ENCODE data around the gene CSF1R.

CSF1R gene

DNA sequence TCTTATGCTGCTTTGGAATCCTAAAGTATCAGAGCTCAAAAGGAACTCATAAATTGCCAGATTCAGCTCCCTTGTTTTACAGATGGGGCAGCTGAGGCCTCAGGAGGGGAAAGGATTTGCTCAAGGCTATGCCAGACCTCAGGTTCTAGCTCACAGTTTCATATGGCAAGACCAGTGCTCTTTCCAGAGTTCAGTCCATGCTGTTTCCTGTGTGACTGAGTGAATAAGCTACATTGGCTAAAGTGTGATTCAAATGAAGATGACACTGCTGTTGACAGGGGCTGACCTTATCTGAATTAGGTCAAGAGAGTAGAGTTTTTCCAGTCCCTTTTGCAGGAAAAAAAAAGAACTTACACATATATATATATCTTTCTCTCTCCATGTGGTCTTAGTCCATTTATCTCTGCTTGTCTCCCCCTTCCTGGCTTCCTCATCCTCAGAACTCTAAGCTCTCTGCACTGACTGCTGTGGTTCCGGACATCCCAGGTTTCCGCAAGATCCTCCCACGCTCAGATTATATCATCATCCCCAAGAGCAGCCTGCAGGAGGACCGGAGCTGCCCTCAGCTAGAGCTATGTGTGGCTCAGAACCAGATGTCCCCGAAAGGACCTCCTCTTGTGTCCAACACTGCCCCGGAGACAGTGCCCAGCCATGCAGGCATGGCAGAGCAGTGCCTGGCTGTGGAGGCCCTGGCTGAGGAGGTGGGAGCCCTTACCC lies 76.5 kb downstream of the CSF1R start:
- TF ChIP-seq, protein P1, sequence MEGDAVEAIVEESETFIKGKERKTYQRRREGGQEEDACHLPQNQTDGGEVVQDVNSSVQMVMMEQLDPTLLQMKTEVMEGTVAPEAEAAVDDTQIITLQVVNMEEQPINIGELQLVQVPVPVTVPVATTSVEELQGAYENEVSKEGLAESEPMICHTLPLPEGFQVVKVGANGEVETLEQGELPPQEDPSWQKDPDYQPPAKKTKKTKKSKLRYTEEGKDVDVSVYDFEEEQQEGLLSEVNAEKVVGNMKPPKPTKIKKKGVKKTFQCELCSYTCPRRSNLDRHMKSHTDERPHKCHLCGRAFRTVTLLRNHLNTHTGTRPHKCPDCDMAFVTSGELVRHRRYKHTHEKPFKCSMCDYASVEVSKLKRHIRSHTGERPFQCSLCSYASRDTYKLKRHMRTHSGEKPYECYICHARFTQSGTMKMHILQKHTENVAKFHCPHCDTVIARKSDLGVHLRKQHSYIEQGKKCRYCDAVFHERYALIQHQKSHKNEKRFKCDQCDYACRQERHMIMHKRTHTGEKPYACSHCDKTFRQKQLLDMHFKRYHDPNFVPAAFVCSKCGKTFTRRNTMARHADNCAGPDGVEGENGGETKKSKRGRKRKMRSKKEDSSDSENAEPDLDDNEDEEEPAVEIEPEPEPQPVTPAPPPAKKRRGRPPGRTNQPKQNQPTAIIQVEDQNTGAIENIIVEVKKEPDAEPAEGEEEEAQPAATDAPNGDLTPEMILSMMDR (IDR thresholded peaks at IDR 0.05; ENCODE audit: low read depth, low read length), result no peak
- DNase-seq (ENCODE audit: extremely low read depth, low read depth), result no peak

- TF ChIP-seq, protein P1 (IDR thresholded peaks at IDR 0.05; ENCODE audit: low read depth, low read length), result no peak
- no peak for DNase-seq (ENCODE audit: extremely low read depth, low read depth)
Measured at GRCh38 chr5:150007050-150007449, 79.3 kb downstream of the CSF1R start.

DNA sequence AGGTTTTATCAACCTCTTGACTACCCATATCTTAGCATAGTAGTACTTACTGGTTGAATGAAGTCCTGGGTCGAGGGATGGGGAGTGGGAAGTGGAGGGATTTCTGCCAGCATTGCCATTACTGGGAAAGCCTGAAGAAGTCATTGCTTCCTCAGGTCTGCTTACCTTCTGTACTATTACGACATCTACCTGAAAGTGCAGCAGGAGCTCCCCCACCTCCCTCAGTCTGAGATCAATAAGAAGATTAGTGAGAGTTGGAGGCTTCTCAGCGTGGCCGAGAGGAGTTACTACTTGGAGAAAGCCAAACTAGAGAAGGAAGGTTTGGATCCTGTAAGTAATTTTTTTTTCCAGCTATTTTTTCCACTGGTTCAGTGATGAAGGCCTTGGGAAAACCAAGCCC lies 80.0 kb downstream of the CSF1R start:
- no peak for DNase-seq (ENCODE audit: extremely low read depth, low read depth)
- TF ChIP-seq, protein P1 (IDR thresholded peaks at IDR 0.05; ENCODE audit: low read depth, low read length), result no peak
